ENCODE measurements around the gene MARK4.

Gene MARK4

GRCh38 chr19:45271098-45271734, 20.1 kb downstream of the MARK4 start:
- H3K4me3 ChIP-seq (ENCODE audit: low read depth, low read length): no peak overlapping the region

GRCh38 chr19:45271735-45272108, 20.7 kb downstream of the MARK4 start:
- no peak overlapping the region for H3K4me3 ChIP-seq (ENCODE audit: low read depth, low read length)

- no peak overlapping the region for H3K4me3 ChIP-seq (ENCODE audit: low read depth, low read length)
These were observed 22.4 kb downstream of the MARK4 start for GRCh38 chr19:45273521-45273855.

- H3K4me3 ChIP-seq (ENCODE audit: low read depth, low read length): no peak overlapping the region
These were observed 24.4 kb downstream of the MARK4 start for GRCh38 chr19:45275370-45275971.

- H3K4me3 ChIP-seq (ENCODE audit: low read depth, low read length): no peak overlapping the region
These were observed 25.2 kb downstream of the MARK4 start for GRCh38 chr19:45276284-45276687.

- no peak overlapping the region for H3K4me3 ChIP-seq (ENCODE audit: low read depth, low read length)
These were observed 27.0 kb downstream of the MARK4 start for GRCh38 chr19:45278087-45278486.

GRCh38 chr19:45279587-45280192, 28.6 kb downstream of the MARK4 start:
- no peak overlapping the region for H3K4me3 ChIP-seq (ENCODE audit: low read depth, low read length)

- no peak overlapping the region for H3K4me3 ChIP-seq (ENCODE audit: low read depth, low read length)
These were observed 29.4 kb downstream of the MARK4 start for GRCh38 chr19:45280471-45280961.

- no peak overlapping the region for H3K4me3 ChIP-seq (ENCODE audit: low read depth, low read length)
These were observed 32.5 kb downstream of the MARK4 start for GRCh38 chr19:45283443-45284033.

GRCh38 chr19:45290381-45290931, 39.4 kb downstream of the MARK4 start:
- H3K4me3 ChIP-seq (ENCODE audit: low read depth, low read length): no peak overlapping the region

- H3K4me3 ChIP-seq (ENCODE audit: low read depth, low read length): no peak overlapping the region
These were observed 40.8 kb downstream of the MARK4 start for GRCh38 chr19:45291834-45292233.

GRCh38 chr19:45293682-45294081, 42.6 kb downstream of the MARK4 start:
- H3K4me3 ChIP-seq (ENCODE audit: low read depth, low read length): no peak overlapping the region

- H3K4me3 ChIP-seq (ENCODE audit: low read depth, low read length): no peak overlapping the region
These were observed 43.4 kb downstream of the MARK4 start for GRCh38 chr19:45294291-45295029.

GRCh38 chr19:45295873-45296272, 44.8 kb downstream of the MARK4 start:
- H3K4me3 ChIP-seq (ENCODE audit: low read depth, low read length): no peak overlapping the region

GRCh38 chr19:45296355-45296754, 45.3 kb downstream of the MARK4 start:
- H3K4me3 ChIP-seq (ENCODE audit: low read depth, low read length): no peak overlapping the region

- H3K4me3 ChIP-seq (ENCODE audit: low read depth, low read length): no peak overlapping the region
These were observed 46.6 kb downstream of the MARK4 start for GRCh38 chr19:45297674-45298073.

- H3K4me3 ChIP-seq (ENCODE audit: low read depth, low read length): no peak overlapping the region
These were observed 47.2 kb downstream of the MARK4 start for GRCh38 chr19:45298264-45298663.

- H3K4me3 ChIP-seq (ENCODE audit: low read depth, low read length): no peak overlapping the region
These were observed 48.6 kb downstream of the MARK4 start for GRCh38 chr19:45299719-45300118.

- no peak overlapping the region for H3K4me3 ChIP-seq (ENCODE audit: low read depth, low read length)
These were observed 51.3 kb downstream of the MARK4 start for GRCh38 chr19:45302416-45302815.

GRCh38 chr19:45303269-45304060, 52.4 kb downstream of the MARK4 start:
- H3K4me3 ChIP-seq (ENCODE audit: low read depth, low read length): no peak overlapping the region

All from iPS-11a (cell line).